CD4-positive, alpha-beta T cell treated with Interleukin-21 for 1 hour (primary cell): ENCODE data around the gene GAS2L3.
"Not testable (repeated sequence)": the region's sequence is repeated elsewhere in the genome, so short reads cannot be mapped to it uniquely, and the experiment has no call there.

ENCODE experiments used
- DNase-seq: peaks from one replicate; pipeline ENCODE4 v3.0.0-alpha.2; 2020

GAS2L3 gene

DNA sequence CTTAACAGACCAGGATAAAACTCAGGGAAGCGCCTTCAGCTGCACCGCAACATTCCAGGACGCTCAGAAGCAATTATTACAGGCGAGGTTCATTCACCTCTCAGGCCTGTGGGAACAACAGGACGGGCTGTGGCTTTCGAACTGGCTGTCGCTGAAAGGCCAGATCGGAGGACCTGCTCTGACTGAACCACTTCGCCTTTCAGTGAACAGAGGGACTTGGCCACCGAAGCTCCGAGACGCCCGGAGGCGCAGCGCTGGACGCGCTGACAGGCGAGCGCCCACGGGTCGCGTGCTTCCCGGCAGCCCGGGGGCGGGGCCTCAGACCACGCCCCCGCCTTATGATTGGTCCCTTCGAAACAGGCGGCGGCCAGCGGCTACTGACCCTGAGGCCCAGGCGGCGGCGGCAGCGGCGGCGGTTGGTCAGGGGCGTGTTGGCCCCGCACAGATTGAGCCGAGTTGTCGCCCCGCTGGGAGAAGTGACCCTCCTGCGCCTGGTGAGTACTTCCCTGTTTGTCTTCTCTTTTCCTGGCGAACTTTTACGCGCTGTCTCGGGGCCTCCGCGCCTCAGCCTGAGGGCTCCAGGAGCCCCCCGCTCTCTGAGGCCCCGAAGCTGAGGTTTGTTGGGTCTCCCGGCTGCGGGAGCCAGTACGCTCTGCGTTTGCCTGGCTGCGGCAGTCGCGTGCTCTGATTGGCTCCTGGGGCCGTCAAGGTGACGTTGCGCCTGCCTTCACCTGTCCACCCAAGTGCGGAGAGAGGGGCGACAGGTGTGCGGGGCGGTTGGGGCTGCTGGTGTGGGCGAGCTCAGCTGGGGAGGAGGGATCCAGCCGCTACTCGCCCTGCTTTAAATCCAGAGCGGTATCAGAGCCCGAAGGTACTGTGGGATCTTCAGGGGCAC is at the start of gene GAS2L3:
Gene GAS2L3, plus strand, starts transcription at position 393 of the 895 bp plus-strand sequence. CDS start 21,221 bp downstream, outside the sequence.
- peak; percentile 62 for DNase-seq

DNA sequence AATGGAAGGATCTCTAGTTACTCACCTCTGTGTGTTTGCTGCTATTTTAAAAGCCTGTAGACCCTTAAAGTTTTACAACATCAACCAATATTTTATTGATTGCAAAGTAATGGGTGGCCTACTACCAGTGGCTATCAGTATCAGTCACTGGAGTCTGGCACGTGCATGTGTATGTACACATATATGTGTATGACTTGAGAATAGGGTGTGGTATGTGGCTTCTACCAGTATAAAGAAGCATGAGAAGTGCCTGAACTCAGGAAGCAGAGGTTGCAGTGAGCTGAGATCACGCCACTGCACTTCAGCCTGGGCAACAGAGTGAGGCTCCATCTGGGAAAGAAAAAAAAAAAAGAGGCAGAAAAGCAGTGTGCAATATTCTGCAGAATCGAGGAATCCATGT is 45.5 kb upstream of the GAS2L3 start:
- no peak for DNase-seq

DNA sequence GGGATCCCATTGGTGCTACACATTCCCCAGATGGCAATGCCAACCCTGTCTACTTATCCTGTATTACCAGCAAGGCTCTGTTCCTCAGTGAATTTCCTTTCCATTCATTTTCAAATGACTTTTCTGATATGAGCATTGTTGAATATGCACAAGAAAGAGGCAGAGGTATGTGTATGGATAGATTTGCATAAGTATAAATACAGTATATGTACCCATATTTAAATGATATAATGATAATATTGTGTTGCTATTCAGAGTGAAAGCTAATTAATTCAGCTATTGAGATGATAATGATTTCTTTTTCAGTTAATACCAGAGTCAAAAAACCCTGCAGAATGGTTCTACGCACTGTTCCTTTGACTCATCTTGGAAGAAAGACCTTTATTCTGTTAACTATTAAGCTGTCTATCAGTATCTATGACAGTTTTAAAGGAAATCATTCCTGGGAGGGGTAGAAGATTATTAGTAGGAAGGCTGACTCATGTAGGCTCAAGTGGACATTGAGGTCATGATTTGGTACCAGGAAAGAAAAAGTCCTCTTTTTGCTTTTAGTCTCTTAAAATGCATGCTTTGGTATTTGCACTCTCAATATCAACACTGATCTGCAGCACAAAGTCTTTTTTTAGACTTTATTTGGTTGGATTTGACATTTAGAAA is 44.9 kb upstream of the GAS2L3 start:
- no peak for DNase-seq

DNA sequence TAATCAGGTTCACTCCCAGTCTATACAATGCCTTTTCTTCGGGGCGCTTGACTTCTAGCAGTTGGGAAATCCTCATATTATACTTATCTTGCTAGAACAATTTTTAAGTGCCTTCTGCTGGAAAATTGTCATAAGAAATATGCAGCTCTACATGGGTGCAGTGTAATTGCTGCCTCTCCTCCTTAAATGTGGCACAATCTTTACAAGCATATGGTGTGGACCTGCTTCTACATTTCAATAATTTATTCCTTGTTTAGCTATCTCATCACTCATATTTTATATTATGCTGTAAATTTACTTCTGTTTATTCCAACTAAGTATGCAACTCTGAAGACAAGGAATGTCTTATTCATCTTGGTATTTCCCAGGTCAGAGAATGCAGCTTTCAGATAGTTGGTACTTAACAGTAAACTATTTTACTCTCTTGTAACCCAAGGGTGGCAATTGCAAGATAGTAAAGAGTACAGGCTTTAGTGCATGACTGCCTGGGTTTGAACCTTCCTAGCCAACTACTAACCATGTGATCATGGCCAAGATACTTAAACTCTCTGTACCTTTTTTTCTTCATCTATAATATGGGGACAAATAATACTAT is 43.6 kb upstream of the GAS2L3 start:
- no peak for DNase-seq

DNA sequence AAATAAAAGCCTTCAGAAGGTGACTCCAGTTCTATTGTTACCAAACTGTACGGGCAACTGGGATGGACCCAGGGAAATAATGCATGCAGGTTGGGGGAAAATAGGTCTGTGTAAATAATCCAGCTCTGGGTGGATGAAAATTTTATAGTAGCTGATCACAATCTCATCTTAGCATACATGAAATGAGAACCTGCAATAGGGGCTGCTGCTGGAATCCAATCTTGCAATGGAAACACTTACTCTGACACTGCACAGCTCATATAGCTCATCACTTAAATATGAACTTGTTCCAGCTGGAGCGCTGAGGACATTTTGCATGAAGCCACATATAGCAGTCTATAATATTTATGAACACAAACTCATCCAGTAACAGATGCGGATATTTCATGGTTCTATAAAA is 40.1 kb upstream of the GAS2L3 start:
- no peak for DNase-seq

DNA sequence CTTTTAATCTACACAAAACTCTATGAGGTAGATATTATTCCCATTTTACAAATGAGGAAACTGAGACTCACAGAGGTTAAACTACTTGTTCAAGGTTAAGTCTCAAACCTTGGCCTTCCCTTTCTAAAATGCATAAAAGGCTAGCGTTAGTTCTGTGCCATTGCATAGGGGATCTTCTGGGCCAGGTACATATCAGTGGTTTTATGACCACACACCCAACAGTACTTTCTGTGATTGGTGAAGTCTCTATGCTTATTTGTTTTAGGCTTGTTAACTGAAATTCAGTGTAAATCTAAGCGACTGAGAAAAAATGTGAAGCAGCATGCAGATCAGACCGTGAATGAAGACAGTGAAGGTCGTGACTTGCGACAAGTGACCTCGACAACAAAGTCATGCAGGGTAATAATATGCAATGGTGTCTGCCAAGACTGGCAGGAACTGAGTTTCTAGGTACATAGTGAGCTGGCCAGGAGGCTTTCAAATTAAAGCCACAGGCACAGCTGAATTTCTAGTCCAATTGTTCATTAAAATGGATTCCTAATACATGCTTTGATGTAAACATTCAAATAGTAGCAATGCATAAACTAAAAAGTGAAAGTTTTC is 38.8 kb upstream of the GAS2L3 start:
- DNase-seq: no peak

DNA sequence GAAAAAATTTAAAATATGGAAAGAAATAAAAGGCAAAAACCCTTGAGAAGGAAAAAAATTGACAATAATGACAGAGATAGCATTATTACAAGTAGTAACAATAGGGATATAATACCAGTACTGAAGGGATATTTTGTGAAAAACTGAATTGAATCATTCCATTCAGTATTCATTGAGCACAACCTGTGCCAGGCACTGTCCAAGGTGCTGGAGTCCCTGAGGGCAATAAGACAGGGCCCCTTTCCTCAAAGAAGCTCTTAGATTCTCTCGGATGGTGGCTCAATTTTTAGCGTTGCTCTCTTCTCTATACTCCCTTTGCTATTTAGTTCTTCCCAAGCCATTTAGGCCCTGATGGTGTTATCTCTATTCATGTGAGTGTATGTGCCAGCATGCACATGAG is 34.3 kb upstream of the GAS2L3 start:
- no peak for DNase-seq

DNA sequence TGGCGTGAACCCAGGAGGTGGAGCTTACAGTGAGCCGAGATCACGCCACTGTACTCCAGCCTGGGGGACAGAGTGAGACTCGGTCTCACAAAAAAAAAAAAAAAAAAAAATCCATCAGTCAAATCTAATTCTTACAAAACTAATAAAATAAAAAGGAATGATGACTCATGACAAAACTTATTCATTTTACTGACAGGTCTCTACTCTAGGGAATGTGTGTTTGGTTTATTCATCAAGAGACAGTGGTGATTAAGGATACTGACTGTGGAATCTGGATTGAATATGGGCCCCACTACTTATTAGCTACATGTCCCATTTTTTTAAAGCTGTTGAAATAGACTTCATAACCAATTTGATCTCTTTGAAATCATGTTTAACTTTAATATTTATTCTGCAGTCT is 29.3 kb upstream of the GAS2L3 start:
- no peak for DNase-seq

DNA sequence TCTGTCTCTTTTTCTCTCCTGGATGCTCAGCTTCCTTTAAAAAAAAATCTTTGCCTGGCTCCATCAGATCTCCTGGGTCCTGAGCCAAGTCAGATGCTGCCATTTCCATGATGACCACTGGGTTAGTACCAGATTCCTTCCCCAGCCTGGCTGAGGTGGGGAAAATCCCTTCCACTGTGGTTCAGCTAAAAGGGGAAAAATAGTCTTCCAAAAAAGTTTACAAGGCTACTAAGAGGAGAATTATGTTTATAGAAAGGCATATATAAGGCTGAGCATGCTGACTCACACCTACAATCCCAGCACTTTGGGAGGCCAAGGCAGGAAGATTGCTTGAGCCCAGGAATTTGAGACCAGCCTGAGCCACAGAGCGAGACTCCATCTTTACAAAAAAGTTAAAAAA is 28.4 kb upstream of the GAS2L3 start:
- no peak for DNase-seq

DNA sequence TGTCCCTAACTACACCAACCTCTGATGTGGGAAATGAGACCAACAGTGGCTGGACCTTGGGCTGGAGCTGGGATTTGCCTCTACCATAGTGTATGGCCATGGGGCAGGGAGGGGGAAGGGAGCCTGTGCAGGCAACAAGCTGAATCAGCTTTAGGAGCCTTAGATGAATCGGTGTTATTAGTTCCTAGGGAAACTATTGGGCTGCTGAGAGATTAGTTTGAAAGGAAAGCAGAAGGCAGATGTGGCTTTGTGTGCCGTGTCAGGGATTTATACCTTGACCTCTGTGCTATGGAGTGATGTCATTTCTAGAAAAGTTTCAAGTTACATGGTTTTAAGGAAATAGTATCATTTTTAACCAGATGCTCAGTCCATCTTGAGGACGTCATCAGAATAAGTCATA is 19.5 kb upstream of the GAS2L3 start:
- no peak for DNase-seq

DNA sequence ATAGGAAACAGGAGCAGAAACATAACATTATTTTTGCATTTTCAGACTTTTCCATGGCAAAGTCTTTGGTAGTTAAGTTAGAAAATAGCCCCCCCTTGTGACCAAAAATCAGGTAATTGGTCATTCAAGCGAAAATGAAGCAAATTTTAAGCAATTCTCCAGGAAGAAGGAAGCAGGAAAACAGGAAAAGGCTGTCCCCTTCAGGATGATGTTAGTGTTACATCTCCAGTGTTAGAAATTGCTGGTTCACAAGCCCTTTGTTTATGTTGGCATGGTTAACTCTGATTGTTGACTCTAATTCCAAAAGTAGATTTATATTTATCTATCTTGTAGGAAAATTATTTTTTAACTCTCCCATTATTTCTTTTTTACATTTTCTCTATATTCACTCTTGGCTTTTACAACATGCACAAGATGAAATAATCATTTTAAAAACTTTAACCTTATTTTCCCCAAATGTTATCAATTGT is 18.8 kb upstream of the GAS2L3 start:
- DNase-seq: peak; percentile 32

DNA sequence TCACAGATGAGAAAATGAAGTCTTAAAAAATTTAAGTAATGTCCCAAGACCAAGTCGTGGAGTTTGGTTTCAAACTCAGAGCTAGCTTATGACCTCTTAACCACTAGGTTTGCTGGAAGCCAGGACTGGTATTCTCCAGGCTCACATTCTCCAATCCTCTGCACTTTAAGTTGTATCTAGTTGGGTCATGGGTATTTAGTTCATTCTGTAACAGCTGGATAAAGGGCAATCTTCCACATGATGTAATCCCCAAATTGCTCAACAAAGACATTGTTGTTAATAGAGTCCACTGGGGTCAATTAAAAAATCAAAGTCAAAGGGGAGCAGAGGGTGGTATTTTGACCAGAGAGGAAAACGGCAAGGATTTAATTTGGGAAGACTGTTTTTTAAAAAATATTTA is 17.8 kb upstream of the GAS2L3 start:
- DNase-seq: no peak

DNA sequence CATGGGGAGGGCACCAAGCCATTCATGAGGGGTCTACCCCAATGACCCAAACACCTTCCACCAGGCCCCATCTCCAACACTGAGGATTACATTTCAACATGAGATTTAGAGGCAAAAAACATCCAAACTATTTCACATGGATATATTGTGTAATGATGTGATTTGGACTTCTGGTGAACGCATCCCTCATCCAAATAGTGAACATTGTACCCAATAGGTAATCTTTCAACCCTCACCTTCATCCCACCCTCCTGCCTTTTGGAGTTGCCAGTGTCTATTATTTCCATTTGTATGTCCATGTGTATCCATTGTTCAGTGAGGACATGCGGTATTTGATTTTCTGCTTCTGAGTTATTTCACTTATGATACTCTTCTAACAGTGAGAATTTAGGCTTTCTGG is 16.1 kb upstream of the GAS2L3 start:
- DNase-seq: no peak

DNA sequence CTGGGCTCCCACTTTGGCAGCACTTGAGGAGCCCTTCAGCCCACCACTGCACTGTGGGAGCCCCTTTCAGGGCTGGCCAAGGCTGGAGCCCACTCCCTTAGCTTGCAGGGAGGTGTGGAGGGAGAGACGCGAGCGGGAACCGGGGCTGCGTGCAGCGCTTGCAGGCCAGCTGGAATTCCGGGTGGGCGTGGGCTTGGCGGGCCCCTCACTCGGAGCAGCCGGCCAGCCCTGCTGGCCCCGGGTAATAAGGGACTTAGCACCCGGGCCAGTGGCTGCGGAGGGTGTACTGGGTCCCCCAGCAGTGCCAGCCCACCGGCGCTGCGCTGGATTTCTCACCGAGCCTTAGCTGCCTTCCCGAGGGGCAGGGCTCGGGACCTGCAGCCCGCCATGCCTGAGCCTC is 14.2 kb upstream of the GAS2L3 start:
- DNase-seq: not testable (repeated sequence)

DNA sequence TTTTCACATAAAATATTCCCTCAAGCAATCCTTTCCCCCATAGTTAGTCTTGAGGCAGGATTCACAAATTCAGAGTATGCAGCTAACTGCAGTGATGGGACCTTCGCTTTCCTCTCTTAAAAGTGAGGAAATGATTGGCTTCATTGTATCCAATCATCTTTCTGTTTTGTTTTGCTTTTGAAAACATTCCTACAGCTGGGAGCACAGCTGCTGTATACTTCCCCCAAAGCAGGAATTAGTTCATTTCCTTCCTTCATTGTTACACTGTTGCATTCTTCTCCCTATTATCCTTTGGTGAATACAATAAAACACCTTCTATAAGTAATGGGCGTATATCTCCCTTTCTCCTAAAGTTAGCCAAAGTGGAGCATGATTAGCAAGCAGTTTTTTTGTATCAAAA is 9.4 kb upstream of the GAS2L3 start:
- no peak for DNase-seq

DNA sequence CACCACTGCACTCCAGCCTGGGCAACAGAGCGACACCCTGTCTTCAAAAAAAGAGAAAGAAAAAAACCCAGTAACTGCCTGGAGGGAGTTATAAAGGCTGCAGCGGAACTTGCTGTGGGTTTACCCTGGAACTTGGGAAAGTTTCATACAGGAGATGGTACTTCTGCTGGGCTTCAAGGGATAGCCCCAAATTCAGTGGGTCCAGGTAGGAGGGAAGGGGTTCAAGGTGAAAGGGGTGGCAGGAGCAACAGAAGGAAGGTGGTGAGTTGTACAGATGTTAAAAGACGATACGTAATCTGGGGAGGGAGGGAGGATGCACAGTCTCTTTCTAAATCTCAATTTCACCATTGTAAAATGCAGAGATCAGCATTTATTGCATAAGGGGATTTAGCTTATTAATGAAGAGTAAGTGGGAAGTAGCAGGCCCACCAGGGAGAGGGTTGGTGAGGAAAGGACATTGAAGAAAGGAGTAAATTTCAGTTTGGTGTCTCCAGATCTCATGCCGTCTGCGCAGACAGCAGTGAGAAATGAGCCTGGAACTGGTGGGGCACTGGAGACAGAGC is 8.5 kb upstream of the GAS2L3 start:
- no peak for DNase-seq

DNA sequence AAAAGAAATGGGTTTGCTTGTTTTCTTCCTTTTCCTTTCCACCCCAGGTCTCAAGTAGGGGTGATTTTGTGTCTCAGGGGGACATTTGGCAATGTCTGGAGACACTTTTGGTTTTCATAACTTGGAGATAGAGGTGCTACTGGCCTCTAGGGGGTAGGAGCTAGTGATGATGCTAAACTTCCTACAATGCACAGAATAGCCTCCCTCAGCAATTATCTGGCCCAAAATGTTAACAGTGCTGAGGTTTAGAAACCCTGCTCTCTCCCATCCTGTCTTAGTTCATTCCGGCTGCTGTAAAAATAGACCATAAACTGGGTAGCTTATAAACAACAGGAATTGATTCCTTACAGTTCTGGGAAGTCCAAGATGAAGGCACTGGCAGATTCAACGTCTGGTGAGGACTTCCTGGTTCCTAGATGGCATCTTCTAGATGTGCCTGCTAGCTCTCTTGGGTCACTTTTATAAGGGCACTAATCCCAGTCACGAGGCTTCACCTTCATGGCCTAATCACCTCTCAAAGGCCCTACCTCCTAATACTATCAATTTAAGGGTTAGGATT is 7.4 kb upstream of the GAS2L3 start:
- DNase-seq: no peak

DNA sequence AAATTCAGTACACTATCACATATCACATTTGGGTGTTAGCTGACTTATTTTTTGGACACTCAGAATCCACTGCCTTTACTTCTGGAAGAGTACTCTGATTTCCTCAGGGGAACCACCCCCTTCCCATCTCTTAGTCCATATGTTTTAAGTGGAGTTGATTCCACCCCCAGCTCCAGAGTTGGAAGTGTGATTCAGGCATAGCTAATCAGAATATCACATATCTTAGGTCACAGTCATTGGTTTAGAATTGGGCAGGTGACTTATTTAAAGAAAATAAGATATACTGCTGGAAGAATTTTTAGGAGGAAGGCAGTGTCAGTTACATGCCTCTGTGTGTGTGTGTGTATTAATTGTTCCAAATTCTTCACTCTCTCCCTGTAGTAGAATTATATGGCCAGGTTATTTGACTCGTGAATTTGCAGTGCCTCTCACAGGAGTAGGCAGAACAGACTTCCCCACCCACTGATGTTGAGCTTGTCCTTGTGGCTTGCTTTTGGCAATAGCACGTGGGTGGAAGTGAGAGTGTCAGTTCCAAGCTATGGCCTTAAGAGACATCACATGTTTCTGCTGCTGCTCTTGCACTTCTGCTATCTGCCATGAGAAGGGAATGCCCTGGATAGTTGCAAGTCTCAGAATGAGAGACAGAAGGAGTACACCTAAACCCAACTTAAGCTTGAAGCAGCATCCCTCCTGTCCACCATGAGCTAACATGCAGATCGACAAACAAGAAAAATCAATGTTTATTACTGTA is 6.4 kb upstream of the GAS2L3 start:
- DNase-seq: peak; percentile 16

DNA sequence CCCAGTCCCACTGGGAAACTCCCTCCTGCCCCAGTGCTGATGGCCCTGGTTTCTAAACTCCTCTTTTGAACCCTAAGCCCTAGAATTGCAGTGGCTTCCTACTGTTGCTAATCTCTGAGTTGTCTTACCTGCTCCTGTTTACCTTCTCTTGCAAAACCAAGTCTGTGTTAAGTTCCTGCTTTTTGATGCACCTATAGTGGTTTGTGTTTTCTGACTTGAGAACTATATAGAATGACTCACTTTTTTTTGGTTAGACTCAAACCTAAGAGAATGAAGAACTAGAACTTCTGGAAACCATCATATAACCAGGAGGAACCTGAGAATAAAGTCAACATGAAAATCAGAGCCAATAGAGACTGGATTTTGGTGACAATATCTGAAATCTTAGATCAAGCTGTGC is 5.5 kb upstream of the GAS2L3 start:
- no peak for DNase-seq

DNA sequence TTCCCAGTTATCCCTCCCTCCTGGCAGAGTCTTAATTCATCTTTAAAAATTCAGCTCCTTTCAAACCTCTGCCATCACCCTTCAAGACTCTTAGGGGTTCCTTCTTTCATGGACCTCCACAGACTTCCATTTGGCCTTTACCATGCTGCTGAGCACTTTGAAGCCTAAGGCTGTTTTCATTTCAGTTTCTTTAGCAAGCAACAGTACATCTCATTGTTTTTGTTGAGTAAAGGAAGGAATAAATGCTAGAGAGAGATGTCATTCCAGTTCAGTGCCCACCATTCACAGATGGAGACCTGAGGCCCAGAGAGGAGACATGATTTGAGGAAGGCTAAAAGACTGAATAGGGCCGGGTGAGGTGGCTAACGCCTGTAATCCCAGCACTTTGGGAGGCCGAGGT is 1.3 kb upstream of the GAS2L3 start:
- no peak for DNase-seq

DNA sequence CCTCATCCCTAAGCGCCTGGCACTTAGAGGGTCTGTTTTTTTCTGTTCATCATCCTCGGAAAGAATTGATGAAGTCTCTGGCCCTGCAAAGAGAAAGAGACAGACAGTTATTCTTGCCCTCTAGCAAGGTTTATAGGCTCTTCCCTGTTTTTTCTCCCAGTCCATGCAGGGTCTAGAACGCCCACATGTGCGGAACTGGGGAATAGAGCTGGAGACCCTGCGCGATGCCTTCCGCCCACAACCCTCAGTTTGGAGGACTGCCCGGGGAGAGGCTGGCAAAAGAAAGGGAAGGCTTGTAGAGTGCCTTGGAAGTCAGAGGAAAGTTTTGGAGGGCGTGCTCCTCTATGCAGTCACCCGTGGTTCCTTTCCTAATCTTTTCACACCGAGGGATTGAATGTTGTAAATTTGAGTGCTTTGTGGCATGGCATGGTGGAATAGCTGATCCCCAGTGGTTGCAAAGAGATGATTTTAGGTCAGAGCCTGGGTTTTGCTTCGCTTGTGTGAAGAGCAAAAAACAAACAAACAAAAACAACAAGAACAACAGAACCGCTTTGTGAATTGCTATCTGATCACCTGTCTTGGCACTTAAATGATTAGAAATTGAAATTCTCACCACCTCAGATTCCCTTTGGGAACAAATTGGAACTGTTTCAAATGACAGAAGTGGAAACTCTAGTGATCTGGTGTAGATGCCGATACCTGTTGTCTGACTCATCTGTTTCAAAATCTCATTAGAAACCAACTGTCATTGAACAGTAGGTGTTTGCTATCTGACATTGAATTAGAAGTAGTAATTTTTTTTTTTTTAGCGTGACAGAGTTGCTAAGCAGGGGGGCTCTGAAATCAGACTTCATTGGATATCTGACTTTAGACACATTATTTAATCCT is 947 bp downstream of the GAS2L3 start:
- DNase-seq: no peak
